Subcutaneous adipose tissue (tissue), 4 donors: Measurements from ENCODE around the gene NOP14. TPM values are rescaled to one million over a fixed set of nuclear protein-coding genes. Genes with fewer than 3 reads are reported as not detected.

Experiments
- total RNA-seq, 4 donors: library from RNA; depleted of rRNA; stranded (reverse); fragments of >200 nt; gene quantifications; one replicate each; pipeline ENCODE4 v1.1.0, GENCODE V29; 2016
- TF ChIP-seq, protein P1 (sequence below): fragments of 450-650 bp; IDR thresholded peaks from one replicate; pipeline ENCODE4 v1.5.1; 2016; ENCODE audit warnings: low read depth, mild to moderate bottlenecking, control low read depth, antibody characterized with exemption, moderate library complexity

Gene NOP14
- total RNA-seq, 4 donors from 2014 or later = 17.8 to 33.8 (median 23.9) TPM

DNA sequence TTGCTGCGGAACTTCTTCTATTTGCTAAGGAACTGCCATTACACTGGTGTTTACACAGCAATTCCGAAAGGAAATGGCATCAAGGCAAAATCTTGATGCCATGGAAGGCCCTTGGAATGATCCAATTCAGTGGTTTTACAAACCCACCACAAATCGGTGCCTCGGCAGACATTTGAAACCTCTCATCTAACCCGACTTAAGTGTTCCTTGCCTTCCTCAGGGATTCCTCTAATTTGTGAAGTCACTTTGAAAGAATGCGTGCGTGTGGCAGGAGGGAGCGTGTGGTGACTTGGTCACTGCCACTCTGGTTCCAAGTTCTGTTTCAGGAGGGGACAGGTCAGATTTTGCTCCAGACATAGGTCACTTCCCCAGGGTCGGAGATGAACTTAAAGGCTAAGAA lies 4.8 kb downstream of the NOP14 start:
- TF ChIP-seq, protein P1, sequence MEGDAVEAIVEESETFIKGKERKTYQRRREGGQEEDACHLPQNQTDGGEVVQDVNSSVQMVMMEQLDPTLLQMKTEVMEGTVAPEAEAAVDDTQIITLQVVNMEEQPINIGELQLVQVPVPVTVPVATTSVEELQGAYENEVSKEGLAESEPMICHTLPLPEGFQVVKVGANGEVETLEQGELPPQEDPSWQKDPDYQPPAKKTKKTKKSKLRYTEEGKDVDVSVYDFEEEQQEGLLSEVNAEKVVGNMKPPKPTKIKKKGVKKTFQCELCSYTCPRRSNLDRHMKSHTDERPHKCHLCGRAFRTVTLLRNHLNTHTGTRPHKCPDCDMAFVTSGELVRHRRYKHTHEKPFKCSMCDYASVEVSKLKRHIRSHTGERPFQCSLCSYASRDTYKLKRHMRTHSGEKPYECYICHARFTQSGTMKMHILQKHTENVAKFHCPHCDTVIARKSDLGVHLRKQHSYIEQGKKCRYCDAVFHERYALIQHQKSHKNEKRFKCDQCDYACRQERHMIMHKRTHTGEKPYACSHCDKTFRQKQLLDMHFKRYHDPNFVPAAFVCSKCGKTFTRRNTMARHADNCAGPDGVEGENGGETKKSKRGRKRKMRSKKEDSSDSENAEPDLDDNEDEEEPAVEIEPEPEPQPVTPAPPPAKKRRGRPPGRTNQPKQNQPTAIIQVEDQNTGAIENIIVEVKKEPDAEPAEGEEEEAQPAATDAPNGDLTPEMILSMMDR = no peak

DNA sequence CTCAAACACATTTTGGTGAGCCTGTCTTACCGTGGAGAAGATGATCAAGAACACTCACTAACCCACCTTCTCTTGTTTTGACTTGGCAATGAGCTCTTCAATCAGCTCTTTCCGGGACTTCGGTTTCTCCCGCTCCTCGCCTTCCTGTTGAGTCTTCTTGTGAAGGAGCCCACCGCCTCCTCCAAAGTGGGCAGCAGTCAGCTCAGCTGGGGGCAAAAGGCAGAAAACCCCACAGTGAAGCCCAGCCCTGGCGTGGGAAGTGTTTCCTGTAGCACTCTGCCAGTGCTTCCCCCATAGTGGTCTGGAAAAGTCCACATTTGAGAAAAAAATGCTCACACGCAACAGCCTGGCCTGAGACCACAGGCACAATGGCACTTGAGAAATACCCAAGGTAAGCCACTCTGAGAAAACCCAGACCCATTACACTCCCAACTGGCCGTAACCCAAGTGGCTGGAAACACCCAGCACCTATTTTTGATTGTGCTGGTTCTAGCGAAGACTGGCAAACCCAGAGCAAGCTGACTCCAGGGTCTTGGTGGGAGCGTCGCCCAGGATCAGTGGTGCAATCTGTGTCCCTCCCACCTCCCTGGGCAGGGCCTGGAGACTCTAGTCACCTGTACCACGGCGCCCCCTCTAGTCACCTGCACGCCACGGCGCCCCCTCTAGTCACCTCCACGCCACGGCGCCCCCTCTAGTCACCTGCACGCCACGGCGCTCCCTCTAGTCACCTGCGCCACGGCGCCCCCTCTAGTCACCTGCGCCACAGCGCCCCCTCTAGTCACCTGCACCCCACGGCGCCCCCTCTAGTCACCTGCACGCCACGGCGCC lies 8.6 kb downstream of the NOP14 start:
- TF ChIP-seq, protein P1 = no peak

DNA sequence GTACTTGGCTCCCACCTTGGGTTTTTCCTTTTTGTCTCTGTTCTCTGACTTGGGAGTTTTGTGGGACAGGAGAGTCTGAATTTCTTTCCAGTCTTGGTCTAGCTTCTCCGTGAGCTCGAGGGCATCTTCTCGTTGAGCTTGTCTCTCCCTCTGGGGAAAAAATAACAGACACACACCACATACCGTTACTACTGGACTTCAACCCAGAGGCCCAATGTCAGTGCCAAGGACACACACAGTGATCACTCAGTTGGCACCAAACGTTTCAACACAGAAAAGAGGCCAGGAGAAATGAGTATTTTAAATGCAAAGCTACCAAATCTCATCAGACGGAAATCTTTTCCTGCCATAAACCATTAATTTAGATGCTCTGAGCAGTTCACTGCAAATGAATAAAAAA lies 9.7 kb downstream of the NOP14 start:
- TF ChIP-seq, protein P1 = no peak

DNA sequence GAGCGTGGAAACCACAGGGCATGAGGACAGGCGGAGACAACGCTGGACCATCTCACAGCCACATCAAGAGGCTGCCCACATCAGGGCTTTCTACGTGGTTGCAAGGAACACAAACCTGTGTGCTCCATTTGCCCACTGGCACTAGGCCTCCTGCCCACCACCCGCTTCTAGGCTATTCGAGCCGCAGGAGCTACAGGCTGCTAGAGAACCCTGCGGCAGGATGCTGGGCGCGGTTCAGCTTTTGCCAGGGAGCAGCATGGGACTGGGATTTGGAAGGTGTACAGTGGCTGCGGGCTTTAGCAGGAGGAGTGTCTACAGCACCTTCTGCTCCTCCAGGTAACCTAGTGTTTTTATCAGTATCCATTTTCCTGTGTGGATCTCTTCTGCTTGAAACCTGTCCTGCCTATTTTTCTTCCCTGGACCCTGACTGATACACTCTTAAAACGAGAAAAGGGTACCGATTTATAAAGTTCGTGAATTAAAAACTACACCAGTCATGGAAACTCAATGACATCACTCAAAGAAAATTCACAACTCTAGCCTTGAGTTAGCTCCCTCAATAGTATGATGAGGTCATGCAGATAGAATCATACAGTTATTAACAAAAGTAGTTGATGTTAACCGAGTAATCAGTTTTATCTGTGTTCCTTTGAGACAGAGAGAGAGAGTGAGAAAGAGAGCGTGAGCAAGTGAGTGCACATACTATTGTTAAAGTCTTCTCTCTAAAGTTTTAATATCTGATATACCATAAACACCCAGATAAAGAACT lies 12.8 kb downstream of the NOP14 start:
- TF ChIP-seq, protein P1 = no peak

DNA sequence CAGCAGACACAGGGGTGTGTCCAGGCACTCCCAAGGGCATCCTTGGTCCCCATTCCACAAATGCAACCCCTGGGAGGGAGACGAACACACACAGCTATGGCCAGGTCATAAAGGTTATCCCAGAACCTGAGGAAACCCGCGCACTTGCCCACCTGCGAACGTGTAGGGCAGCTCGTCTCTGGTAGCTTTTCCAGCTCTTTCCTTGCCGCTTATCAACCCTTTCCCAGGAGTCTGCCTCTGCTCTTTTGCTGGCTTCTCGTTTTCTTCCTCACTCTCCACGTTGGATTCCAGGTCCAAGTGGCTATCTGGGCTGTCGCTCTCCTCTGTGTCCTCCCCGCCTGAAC lies 13.5 kb downstream of the NOP14 start:
- TF ChIP-seq, protein P1 = no peak

DNA sequence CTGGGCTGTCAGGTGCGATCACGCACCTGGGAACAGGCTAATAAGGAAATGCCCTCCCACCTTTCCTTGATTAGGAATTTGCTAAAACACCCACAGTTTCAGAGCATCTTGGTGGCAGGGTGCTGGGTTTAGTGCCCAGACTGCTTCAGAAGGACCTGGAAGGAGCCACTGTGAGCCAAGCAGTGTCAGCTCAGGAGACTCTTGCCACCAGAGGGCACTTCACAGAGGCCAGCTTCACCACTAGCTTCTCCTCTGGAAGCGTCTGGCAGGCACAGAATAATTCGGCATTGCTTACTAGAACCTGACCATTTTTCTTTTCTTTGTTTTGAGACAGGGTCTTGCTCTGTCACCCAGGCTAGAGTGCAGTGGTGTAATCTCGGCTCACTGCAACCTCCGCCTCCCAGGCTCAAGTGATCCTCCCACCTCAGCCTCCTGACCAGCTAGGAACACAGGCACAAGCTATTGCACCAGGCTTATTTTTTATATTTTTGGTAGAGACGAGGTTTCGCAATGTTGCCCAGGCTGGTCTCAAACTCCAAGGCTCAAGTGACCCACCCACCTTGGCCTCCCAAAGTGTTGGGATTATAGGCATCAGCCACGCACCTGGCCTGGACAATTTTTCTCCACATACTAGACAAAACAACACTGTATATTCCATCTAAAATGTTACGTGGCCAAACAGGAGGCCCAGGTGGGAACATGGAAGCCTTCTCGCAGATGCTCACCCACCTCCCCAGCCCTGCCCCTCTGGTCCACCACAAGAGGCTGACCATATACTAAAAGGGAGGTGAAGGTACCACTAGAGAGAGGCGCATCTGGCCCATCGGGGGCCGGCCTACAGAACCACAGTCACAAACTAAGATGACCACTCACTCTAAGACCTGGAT lies 14.1 kb downstream of the NOP14 start:
- TF ChIP-seq, protein P1 = no peak
